ENCODE measurements around the gene HSD17B12. TPM values are rescaled to one million over a fixed set of nuclear protein-coding genes. Genes with fewer than 3 reads are reported as not detected.

Gene HSD17B12
- 56.8 and 58.3 TPM in 2 replicates for total RNA-seq

DNA sequence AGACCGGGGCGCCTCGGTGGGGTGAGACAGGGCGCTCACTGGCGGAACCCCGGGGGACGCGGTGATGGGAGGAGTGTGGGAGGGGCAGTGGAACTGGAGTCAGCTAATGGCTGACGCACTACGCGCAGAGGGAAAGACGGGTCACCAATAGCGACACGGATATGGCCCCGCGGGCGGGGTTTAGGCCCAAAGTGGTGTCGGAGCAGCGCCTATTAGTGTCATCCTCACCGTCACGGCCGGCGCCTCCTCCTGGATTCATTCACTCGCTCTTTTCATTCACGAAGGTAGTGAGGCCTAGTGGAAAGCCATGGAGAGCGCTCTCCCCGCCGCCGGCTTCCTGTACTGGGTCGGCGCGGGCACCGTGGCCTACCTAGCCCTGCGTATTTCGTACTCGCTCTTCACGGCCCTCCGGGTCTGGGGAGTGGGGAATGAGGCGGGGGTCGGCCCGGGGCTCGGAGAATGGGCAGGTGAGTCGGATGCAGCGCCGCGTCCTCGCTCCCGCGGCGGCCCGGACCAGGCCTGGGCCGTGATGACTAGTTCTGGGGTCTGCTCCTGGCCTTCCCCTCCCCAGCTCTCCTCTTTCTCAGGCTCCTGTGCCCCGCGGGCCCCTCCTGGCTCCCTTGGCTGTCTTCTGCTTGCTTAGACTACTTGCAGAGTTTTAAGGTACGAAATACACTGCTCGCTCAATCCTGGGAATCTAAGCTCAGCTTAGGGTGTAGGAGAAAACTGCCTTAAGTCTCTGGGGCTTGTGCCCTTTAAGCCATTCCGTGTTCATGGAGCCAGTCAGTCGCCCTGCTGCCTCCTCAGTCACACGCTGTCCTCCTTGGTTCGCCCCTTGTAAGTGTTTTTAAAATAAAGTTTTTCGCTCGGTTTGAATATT lies at the start of gene HSD17B12:
HSD17B12 (plus strand) TSS at position 218 of the 880 bp plus-strand sequence; CDS start at position 308, 90 bp downstream.
- Mint-ChIP-seq H3K27me3 (no peaks in the 10 kb centered on the region), H3K27ac (peak within 1 kb of the TSS; percentile 92), H3K9me3 (no peaks in the 10 kb centered on the region), H3K4me3 (peak within 1 kb of the TSS; percentile 93), H3K4me1 (peaks cover 38% of the 10 kb centered on the region), H3K36me3 (ENCODE audit: low read depth) (peaks cover 31% of the 10 kb centered on the region)
- ATAC-seq (ENCODE audit: low read depth) (peak; percentile 96), DNase-seq (peak; percentile 96)
- TF ChIP-seq, protein P1, sequence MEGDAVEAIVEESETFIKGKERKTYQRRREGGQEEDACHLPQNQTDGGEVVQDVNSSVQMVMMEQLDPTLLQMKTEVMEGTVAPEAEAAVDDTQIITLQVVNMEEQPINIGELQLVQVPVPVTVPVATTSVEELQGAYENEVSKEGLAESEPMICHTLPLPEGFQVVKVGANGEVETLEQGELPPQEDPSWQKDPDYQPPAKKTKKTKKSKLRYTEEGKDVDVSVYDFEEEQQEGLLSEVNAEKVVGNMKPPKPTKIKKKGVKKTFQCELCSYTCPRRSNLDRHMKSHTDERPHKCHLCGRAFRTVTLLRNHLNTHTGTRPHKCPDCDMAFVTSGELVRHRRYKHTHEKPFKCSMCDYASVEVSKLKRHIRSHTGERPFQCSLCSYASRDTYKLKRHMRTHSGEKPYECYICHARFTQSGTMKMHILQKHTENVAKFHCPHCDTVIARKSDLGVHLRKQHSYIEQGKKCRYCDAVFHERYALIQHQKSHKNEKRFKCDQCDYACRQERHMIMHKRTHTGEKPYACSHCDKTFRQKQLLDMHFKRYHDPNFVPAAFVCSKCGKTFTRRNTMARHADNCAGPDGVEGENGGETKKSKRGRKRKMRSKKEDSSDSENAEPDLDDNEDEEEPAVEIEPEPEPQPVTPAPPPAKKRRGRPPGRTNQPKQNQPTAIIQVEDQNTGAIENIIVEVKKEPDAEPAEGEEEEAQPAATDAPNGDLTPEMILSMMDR (IDR thresholded peaks at IDR 0.05): no peak
- CTCF ChIA-PET: interaction anchor here (0.9 to 1.2 kb wide), 2 partner anchors 13 to 369 kb away, joined by 3 to 4 read pairs; partner anchors contain the start of gene API5
- POLR2A ChIA-PET: interaction anchor here (0.6 to 1.2 kb wide), 5 partner anchors 10 to 369 kb away, joined by 3 to 10 read pairs (median 5); partner anchors contain the start of genes ALKBH3, API5 and TTC17
- intact Hi-C loops (cut with micrococcal nuclease): loop anchor here (1.0 to 5.0 kb wide), 6 partner anchors 36 to 417 kb away; partner anchors contain the start of genes ACCS, ALKBH3, API5 and EXT2

DNA sequence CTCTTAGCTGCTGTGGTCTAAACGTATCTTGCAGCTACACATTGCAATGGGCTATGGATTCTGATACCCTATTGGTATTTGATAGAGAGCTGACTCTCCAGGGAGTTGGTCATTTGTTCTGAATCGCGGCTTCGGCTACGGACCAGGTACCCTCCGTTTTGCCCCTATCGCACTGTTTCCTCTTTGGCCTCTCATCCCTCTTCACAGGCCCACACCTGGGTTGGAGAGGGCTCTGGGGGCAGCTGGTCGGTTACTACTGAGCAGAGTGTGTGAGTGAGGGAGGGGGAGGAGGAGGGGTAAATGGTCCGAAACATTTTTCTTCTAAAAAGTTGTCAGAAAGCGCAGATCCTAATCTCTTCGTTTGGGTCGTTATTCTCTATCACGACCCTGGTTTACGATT lies 48.8 kb upstream of the HSD17B12 start:
- intact Hi-C loops (cut with micrococcal nuclease): no loop called here
- no peaks in the 10 kb centered on the region for H3K9me3 Mint-ChIP-seq
- H3K27ac Mint-ChIP-seq: no peak overlapping the region
- ChIA-PET CTCF (no interaction called here), POLR2A (no interaction called here)
- TF ChIP-seq, protein P1 (IDR thresholded peaks at IDR 0.05): no peak
- H3K36me3 Mint-ChIP-seq (ENCODE audit: low read depth): no peaks in the 10 kb centered on the region
- no peak for ATAC-seq (ENCODE audit: low read depth)
- no peak overlapping the region for H3K4me3 Mint-ChIP-seq
- H3K4me1 Mint-ChIP-seq: no peaks in the 10 kb centered on the region
- no peak for DNase-seq
- H3K27me3 Mint-ChIP-seq: peaks cover 40% of the 10 kb centered on the region

DNA sequence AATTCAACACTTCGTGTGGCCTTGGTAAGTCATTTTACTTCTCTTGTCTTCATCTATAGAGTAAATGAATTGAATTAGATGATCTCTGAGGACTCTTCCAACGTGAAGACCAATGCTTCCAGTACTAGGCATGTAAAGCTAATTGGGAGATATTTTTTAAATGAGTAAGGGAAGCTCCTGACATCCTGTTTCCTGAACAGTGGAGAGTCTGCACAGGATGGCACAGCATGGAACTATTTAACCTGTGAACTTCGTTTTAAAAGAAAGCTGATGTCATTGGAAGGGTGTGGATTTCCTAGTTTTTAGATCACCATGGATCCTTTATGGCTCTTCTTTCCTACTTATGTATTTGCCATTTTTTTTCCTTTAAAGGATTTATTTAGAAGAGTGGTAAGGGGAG lies 48.4 kb upstream of the HSD17B12 start:
- H3K27ac Mint-ChIP-seq: no peak overlapping the region
- H3K27me3 Mint-ChIP-seq: peaks cover 39% of the 10 kb centered on the region
- ATAC-seq (ENCODE audit: low read depth): no peak
- no peak for DNase-seq
- ChIA-PET POLR2A (no interaction called here), CTCF (no interaction called here)
- intact Hi-C loops (cut with micrococcal nuclease): no loop called here
- H3K36me3 Mint-ChIP-seq (ENCODE audit: low read depth): no peaks in the 10 kb centered on the region
- no peak overlapping the region for H3K4me3 Mint-ChIP-seq
- H3K9me3 Mint-ChIP-seq: no peaks in the 10 kb centered on the region
- TF ChIP-seq, protein P1 (IDR thresholded peaks at IDR 0.05): no peak
- H3K4me1 Mint-ChIP-seq: no peaks in the 10 kb centered on the region

DNA sequence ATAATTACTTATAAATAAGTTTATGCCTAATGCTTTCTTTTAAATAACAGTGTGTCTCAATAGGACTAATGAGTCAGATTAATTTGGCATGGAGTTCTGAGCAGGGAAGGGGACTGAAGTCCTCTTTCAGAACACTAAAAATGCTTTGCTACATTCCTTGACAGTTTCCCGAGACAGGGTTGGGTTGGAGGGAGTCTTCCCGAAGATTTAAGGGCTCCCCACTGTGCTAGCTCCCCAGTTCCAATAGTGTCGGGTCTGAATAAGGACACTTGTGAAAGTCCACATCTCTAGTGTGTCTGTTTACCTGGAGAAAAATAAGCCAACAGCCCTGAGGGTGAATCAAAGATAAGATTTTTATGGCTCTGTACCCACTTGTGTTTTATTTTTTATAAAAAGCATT lies 41.8 kb upstream of the HSD17B12 start:
- H3K9me3 Mint-ChIP-seq: no peaks in the 10 kb centered on the region
- H3K27ac Mint-ChIP-seq: no peak overlapping the region
- H3K27me3 Mint-ChIP-seq: peaks cover 38% of the 10 kb centered on the region
- POLR2A ChIA-PET: no interaction called here
- TF ChIP-seq, protein P1 (IDR thresholded peaks at IDR 0.05): no peak
- DNase-seq (no peak), ATAC-seq (ENCODE audit: low read depth) (no peak)
- peaks cover 3% of the 10 kb centered on the region for H3K4me1 Mint-ChIP-seq
- CTCF ChIA-PET: no interaction called here
- intact Hi-C loops (cut with micrococcal nuclease): no loop called here
- peaks cover under 1% of the 10 kb centered on the region for H3K36me3 Mint-ChIP-seq (ENCODE audit: low read depth)
- no peak overlapping the region for H3K4me3 Mint-ChIP-seq

DNA sequence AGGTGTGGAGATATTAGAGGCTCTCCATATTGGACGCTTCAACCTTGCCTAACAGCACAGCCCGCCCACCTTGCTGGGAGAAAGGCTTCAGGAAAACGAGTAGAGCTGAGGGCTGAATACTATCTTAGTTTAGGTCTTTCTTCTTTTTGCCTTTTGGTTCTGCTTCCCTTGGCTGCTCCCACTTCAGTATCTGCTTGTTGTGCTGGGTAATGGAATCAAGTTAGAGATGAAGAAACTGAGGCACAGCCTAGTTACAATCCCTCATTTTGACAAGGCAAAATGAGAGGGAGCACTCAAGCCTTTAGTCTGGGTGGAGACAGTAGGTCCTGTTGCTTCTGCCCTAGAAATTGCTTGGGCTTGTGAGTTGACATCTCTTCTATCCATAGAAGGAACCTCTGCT lies 41.3 kb upstream of the HSD17B12 start:
- H3K9me3 Mint-ChIP-seq: no peaks in the 10 kb centered on the region
- peaks cover 6% of the 10 kb centered on the region for H3K36me3 Mint-ChIP-seq (ENCODE audit: low read depth)
- DNase-seq (no peak), ATAC-seq (ENCODE audit: low read depth) (no peak)
- ChIA-PET POLR2A (no interaction called here), CTCF (no interaction called here)
- TF ChIP-seq, protein P1 (IDR thresholded peaks at IDR 0.05): no peak
- H3K4me3 Mint-ChIP-seq: no peak overlapping the region
- intact Hi-C loops (cut with micrococcal nuclease): no loop called here
- peaks cover 36% of the 10 kb centered on the region for H3K27me3 Mint-ChIP-seq
- H3K4me1 Mint-ChIP-seq: peaks cover 8% of the 10 kb centered on the region
- H3K27ac Mint-ChIP-seq: no peak overlapping the region
